NT2/D1 (cell line): ENCODE measurements around the gene CORO2A.

Experiments used
- DNase-seq: peaks from one replicate; pipeline ENCODE4 v3.0.0-alpha.2; 2011; ENCODE audit warnings: low read depth, low spot score
- H3K27me3 ChIP-seq: 2 replicates; pipeline ENCODE4 v1.6.0; 2011; ENCODE audit warnings: mild to moderate bottlenecking; ENCODE audit not compliant: insufficient read length, insufficient read depth
- H3K36me3 ChIP-seq: 2 replicates; pipeline ENCODE4 v1.6.1; 2011; ENCODE audit warnings: mild to moderate bottlenecking, low read length, mixed read lengths; ENCODE audit not compliant: insufficient read depth, insufficient read length
- H3K4me1 ChIP-seq: 2 replicates; pipeline ENCODE4 v1.5.1; 2011; ENCODE audit not compliant: insufficient read depth, insufficient read length
- H3K4me3 ChIP-seq: 2 replicates; pipeline ENCODE4 v1.5.1; 2011; ENCODE audit warnings: low read depth; ENCODE audit not compliant: insufficient read length
- H3K9ac ChIP-seq: 2 replicates; pipeline ENCODE4 v1.6.0; 2011; ENCODE audit warnings: low read depth; ENCODE audit not compliant: insufficient read length
- H3K9me3 ChIP-seq: 2 replicates; pipeline ENCODE4 v1.5.1; 2011; ENCODE audit warnings: mild to moderate bottlenecking, low read length; ENCODE audit not compliant: insufficient read depth
- SUZ12 ChIP-seq: IDR thresholded peaks from 2 replicates; pipeline ENCODE4 v1.6.1; 2011; ENCODE audit not compliant: insufficient read length, insufficient read depth; ENCODE audit errors: extremely low read depth
- YY1 ChIP-seq: IDR thresholded peaks from 2 replicates; pipeline ENCODE4 v1.6.1; 2011; ENCODE audit not compliant: insufficient read length, insufficient read depth
- ZNF274 ChIP-seq: IDR thresholded peaks from 2 replicates; pipeline ENCODE4 v1.6.1; 2011; ENCODE audit warnings: mild to moderate bottlenecking, low read depth, low read length

CORO2A gene

GRCh38 chr9:98173181-98173580 is 19.3 kb downstream of the CORO2A start:
- H3K36me3 ChIP-seq: peaks cover 4% of the 10 kb centered on the region
- no peaks in the 10 kb centered on the region for H3K27me3 ChIP-seq
- H3K9me3 ChIP-seq: no peaks in the 10 kb centered on the region
- H3K4me1 ChIP-seq: peaks cover 28% of the 10 kb centered on the region
- H3K9ac ChIP-seq: no peak overlapping the region
- no peak for TF ChIP-seq ZNF274
- TF ChIP-seq SUZ12: no peak
- TF ChIP-seq YY1: no peak
- no peak for DNase-seq
- H3K4me3 ChIP-seq: no peak overlapping the region

GRCh38 chr9:98172604-98173003 is 19.8 kb downstream of the CORO2A start:
- Histone ChIP-seq H3K9ac (no peak overlapping the region), H3K9me3 (no peaks in the 10 kb centered on the region), H3K36me3 (peaks cover 4% of the 10 kb centered on the region), H3K4me3 (no peak overlapping the region), H3K27me3 (no peaks in the 10 kb centered on the region), H3K4me1 (peaks cover 28% of the 10 kb centered on the region)
- no peak for DNase-seq
- TF ChIP-seq ZNF274 (no peak), SUZ12 (no peak), YY1 (no peak)

- peak overlapping the region; percentile 25 for H3K9ac ChIP-seq
- TF ChIP-seq ZNF274: no peak
- TF ChIP-seq SUZ12: no peak
- TF ChIP-seq YY1: no peak
- no peaks in the 10 kb centered on the region for H3K9me3 ChIP-seq
- no peaks in the 10 kb centered on the region for H3K27me3 ChIP-seq
- H3K36me3 ChIP-seq: peaks cover 4% of the 10 kb centered on the region
- peaks cover 28% of the 10 kb centered on the region for H3K4me1 ChIP-seq
- DNase-seq: no peak
- H3K4me3 ChIP-seq: no peak overlapping the region
These were observed 21.1 kb downstream of the CORO2A start for GRCh38 chr9:98171176-98171925.

- Histone ChIP-seq H3K4me3 (no peak overlapping the region), H3K9me3 (no peaks in the 10 kb centered on the region), H3K9ac (peak overlapping the region; percentile 29), H3K4me1 (peaks cover 22% of the 10 kb centered on the region), H3K27me3 (no peaks in the 10 kb centered on the region), H3K36me3 (peaks cover 9% of the 10 kb centered on the region)
- TF ChIP-seq YY1 (no peak), SUZ12 (no peak), ZNF274 (no peak)
- peak; percentile 46 for DNase-seq
These were observed 23.4 kb downstream of the CORO2A start for GRCh38 chr9:98168941-98169488.

- Histone ChIP-seq H3K36me3 (peaks cover 5% of the 10 kb centered on the region), H3K9me3 (no peaks in the 10 kb centered on the region), H3K9ac (no peak overlapping the region), H3K4me1 (peaks cover 18% of the 10 kb centered on the region), H3K27me3 (no peaks in the 10 kb centered on the region), H3K4me3 (no peak overlapping the region)
- no peak for DNase-seq
- TF ChIP-seq YY1 (no peak), ZNF274 (no peak), SUZ12 (no peak)
These were observed 24.2 kb downstream of the CORO2A start for GRCh38 chr9:98168153-98168780.

GRCh38 chr9:98164912-98165311 is 27.5 kb downstream of the CORO2A start:
- DNase-seq: no peak

GRCh38 chr9:98162613-98163012 is 29.8 kb downstream of the CORO2A start:
- Histone ChIP-seq H3K9me3 (no peaks in the 10 kb centered on the region), H3K27me3 (no peaks in the 10 kb centered on the region), H3K36me3 (peaks cover 5% of the 10 kb centered on the region), H3K4me3 (no peak overlapping the region), H3K4me1 (no peaks in the 10 kb centered on the region), H3K9ac (no peak overlapping the region)
- no peak for TF ChIP-seq ZNF274
- TF ChIP-seq YY1: no peak
- no peak for TF ChIP-seq SUZ12
- DNase-seq: no peak

More at GRCh38 chr9:98164912-98165311, 27.5 kb downstream of the CORO2A start:
- peaks cover 5% of the 10 kb centered on the region for H3K36me3 ChIP-seq
- no peaks in the 10 kb centered on the region for H3K4me1 ChIP-seq
- H3K9me3 ChIP-seq: no peaks in the 10 kb centered on the region
- H3K27me3 ChIP-seq: no peaks in the 10 kb centered on the region
- H3K4me3 ChIP-seq: no peak overlapping the region
- peak overlapping the region; percentile 26 for H3K9ac ChIP-seq
- no peak for TF ChIP-seq YY1
- no peak for TF ChIP-seq ZNF274
- no peak for TF ChIP-seq SUZ12
